GM18511 (cell line): Measurements from ENCODE around the gene GFOD1.
"Not testable (repeated sequence)": the region's sequence is repeated elsewhere in the genome, so short reads cannot be mapped to it uniquely, and the experiment has no call there.

Experiments used
- ATAC-seq: cut with Tn5 transposase; IDR thresholded peaks from one replicate; pipeline ENCODE4 v1.9.1; 2021; ENCODE audit warnings: mild to moderate bottlenecking, moderate library complexity; ENCODE audit not compliant: unreplicated experiment

Gene GFOD1

GRCh38 chr6:13511913-13512717 lies 24.7 kb upstream of the GFOD1 start:
- ATAC-seq = no peak

DNA sequence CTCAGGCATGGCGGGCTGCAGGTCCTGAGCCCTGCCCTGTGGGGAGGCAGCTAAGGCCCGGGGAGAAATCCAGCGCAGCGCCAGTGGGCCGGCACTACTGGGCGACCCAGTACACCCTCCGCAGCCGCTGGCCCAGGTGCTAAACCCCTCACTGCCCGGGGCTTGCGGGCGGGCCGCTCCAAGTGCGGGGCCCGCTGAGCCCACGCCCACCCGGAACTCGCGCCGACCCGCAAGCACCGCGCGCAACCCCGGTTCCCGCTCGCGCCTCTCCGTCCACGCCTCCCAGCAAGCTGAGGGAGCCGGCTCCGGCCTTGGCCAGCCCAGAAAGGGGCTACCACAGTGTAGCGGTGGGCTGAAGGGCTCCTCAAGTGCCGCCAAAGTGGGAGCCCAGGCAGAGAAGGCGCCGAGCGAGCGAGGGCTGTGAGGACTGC lies 23.8 kb upstream of the GFOD1 start:
- ATAC-seq = not testable (repeated sequence)

GRCh38 chr6:13510433-13510832 lies 23.0 kb upstream of the GFOD1 start:
- ATAC-seq = not testable (repeated sequence)

- ATAC-seq = no peak
These were observed 21.6 kb upstream of the GFOD1 start for GRCh38 chr6:13508711-13509705.

DNA sequence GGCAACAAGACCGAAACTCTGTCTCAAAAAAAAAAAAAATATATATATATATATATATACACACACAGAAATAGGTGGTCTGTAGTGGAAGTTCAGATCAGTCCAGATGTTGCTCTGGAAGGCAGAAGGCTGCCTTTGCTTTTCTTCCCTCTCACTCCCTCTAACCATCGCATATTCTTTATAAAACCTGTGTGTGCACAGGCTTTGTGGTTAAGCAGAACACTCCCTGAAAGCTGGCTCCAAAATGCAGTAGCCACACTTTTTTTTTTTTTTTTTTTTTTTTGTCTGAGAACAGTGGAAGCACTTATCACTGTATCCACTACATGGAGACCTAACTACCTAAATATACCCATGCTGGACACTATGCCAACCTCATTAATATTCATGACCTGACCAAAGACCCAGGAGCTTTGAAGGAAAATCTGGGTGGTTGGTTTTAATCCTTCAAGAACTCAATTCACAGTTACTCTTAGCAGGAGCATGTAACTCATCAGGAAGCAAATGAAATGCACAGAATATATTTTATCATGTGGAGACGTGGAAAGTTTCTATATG lies 20.0 kb upstream of the GFOD1 start:
- ATAC-seq = no peak

GRCh38 chr6:13505345-13505734 lies 17.9 kb upstream of the GFOD1 start:
- ATAC-seq = no peak

GRCh38 chr6:13504611-13505344 lies 17.4 kb upstream of the GFOD1 start:
- no peak for ATAC-seq

GRCh38 chr6:13500915-13501314 lies 13.5 kb upstream of the GFOD1 start:
- no peak for ATAC-seq

- ATAC-seq = no peak
These were observed 12.9 kb upstream of the GFOD1 start for GRCh38 chr6:13500264-13500663.

DNA sequence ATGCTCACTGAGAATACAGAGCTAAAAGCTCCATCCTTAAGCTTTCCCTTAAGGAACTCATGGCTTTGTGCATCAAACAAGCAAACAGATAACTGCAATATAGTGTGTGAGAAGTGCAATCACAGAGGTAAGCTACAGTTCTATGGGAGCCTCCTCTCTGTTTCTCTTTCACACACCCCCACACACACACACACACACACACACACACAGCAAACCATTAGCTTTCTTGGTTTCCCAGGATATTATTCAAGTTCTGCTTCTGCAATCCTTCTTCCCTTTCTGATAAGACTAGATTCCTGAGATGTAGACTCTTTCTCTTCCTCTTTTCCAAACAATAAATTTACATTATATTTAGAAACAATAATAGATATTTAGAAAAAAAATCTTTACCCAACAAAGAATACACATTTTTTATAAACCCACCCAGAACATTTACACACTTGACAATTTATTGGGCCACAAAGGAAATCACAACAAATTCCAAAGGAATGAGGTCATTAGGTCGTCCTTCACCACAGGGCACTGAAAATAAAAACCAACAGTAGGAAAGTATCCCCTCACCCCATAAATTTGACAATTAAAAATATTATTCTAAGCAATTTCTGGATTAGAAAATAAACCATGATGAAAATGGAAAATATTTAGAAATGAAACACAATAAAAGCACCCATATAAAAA lies 9.3 kb upstream of the GFOD1 start:
- no peak for ATAC-seq

DNA sequence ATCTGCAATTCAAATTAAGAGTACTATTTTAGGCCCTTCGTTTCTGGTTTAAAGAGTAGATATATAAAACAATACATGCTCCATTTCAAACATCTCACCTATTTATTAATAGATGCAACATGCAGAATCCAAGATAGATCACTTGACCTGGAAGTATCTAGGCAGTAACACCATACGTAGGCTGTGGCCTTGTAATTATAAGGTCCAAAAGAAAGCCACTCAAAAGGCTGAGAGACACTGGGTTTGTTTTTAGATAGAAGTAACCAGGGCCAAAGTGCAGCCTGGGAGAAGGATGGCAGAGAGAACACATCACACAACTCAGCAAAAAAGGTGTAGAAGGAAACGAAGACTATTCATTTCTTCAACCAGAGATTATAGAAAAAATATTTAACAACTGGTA lies 8.4 kb upstream of the GFOD1 start:
- ATAC-seq = no peak

GRCh38 chr6:13495112-13495776 lies 7.8 kb upstream of the GFOD1 start:
- no peak for ATAC-seq

DNA sequence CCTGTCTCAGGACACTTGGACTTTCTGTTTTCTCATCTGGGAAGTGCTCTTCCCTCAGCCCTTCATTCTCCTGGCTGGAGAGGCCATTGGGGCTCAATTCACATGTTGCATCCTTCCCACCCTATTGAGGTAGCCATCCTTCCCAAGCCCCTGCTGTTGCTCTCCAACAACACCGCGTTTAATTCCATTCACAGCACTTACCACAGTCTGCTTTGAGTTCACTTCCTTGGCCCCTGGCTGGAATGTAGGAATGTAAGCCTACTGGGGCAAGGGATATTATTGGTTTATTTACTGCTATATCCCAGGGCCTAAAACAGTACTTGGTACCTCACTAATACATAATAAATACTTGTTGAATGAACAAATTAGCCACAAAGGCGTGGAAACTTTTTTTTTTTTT lies 6.7 kb upstream of the GFOD1 start:
- ATAC-seq = no peak

GRCh38 chr6:13493147-13493546 lies 5.7 kb upstream of the GFOD1 start:
- ATAC-seq = no peak

DNA sequence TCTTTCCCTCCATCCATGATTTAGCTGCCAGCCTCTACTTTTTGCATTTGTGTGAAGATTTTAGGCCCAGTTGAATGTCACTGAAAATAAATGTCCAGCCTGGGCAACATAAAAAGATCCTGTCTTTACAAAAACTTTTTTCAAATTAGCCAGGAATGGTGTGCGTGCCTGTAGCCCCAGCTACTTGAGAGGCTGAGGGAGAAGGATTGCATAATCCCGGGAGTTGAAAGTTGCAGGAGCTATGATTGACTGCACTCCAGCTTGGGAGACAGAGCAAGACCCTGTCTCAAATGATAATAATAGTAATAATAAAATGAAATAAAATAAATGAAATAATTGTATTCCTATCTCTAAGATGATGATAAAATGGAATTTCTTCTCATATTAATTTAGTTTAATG lies 5.0 kb upstream of the GFOD1 start:
- ATAC-seq = no peak

GRCh38 chr6:13491538-13491937 lies 4.1 kb upstream of the GFOD1 start:
- ATAC-seq = no peak

- ATAC-seq = no peak
These were observed 3.0 kb upstream of the GFOD1 start for GRCh38 chr6:13490402-13490801.

DNA sequence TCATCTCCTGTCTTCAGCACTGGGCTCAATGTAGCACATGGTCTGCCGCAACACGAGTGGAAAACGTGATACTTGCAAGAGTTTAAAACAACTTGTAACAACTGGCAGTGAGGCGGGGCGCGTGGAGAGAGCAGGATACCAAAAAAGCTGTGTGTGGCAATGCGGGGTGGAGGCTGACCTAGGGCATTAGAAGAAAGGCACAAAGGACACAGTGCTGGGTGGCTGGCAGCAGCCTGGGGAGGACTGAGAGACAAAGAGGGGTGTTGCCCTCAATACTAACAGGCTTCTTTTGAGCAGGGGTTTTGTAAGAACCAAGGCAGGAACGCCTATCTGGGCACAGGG lies 1.5 kb upstream of the GFOD1 start:
- ATAC-seq = no peak

DNA sequence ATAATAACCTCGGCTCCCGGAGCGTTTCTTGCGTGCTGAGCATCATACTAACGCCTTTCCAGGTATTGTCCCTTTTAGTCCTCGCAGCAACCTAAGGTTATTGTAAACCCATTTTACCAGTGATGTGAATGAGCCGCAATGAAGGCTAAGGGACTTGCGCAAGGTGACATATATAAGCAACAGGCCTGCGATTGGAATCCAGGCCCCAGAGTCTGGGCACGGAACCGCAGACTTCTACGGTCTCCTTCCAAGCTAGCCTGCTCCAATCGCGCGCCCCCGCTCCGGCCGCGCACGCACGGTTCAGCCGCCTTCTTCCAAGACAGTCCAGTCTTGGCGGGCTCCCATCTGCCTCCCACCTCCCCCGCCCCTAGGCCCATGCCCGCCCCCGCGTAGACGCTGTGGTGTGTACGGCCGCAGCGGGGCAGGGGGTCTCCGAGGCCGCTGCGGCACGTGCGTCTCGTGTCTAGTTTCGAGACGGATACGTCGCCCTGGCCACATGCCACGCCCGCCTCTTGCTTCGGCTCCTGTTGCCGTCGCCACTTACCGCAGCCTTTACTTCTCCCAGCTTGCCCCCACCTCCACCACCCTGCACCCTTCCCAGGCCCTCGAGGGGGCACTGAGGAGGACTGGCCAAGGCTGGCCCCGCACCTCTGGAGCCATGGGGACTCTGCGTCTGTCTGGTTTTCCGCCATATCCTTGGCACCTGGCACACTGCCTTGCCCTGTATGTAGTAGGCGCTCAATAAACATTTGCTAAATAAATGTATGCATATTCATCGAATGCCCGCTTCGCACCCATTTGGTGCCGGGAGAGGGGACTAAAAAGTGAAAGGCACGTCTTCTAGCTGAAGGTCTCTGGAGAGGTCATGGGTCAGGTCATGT lies 855 bp upstream of the GFOD1 start:
- ATAC-seq = peak; percentile 6
